ENCODE results near the gene DSCAML1.

DNA sequence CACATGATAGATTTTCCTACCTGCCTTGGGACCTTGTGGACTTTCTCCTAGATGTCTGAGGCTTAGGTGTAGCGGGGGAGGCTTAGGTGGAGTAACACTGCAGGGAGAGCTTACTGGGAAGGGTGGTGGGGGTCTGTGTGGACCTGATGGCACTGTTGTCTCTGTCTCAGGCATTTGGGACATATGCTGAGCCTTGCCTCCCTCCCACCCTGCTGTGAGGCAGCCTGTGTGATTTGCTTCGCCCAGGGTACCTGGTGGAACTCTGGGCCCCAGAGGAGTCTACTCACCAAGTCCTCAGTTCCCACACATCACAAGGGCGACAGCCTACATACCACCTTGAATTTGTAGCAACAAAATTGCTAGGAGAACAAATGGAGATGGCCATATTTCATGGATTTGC lies 388.7 kb downstream of the DSCAML1 start:
- TF ChIP-seq ESRRG (CRISPR knock-in tag; IDR thresholded peaks at IDR 0.05) (no peak), BACH2 (CRISPR knock-in tag; IDR thresholded peaks at IDR 0.05; ENCODE audit: borderline replicate concordance) (no peak), SNAI2 (CRISPR knock-in tag; IDR thresholded peaks at IDR 0.05) (no peak), OSR1 (CRISPR knock-in tag; IDR thresholded peaks at IDR 0.05) (no peak), ZC3H10 (CRISPR knock-in tag; IDR thresholded peaks at IDR 0.05) (no peak), ARNTL (CRISPR knock-in tag; IDR thresholded peaks at IDR 0.05; ENCODE audit: borderline replicate concordance, low read depth) (no peak), ZFP3 (CRISPR knock-in tag; IDR thresholded peaks at IDR 0.05) (no peak)
- TF ChIP-seq, protein P1, sequence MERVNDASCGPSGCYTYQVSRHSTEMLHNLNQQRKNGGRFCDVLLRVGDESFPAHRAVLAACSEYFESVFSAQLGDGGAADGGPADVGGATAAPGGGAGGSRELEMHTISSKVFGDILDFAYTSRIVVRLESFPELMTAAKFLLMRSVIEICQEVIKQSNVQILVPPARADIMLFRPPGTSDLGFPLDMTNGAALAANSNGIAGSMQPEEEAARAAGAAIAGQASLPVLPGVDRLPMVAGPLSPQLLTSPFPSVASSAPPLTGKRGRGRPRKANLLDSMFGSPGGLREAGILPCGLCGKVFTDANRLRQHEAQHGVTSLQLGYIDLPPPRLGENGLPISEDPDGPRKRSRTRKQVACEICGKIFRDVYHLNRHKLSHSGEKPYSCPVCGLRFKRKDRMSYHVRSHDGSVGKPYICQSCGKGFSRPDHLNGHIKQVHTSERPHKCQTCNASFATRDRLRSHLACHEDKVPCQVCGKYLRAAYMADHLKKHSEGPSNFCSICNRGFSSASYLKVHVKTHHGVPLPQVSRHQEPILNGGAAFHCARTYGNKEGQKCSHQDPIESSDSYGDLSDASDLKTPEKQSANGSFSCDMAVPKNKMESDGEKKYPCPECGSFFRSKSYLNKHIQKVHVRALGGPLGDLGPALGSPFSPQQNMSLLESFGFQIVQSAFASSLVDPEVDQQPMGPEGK (CRISPR knock-in tag; IDR thresholded peaks at IDR 0.05; ENCODE audit: borderline replicate concordance) = no peak

All from SK-N-SH treated with all-trans-retinoic acid at 6 μM for 48 hours (cell line).